LNCaP clone FGC (cell line): ENCODE measurements around the gene GALNT6.

ENCODE experiments used
- DNase-seq: peaks from one replicate; pipeline ENCODE4 v3.0.0-alpha.2; 2011; ENCODE audit warnings: low read depth
- H3K4me3 ChIP-seq: 2 replicates; pipeline ENCODE4 v1.5.1; 2011; ENCODE audit warnings: mild to moderate bottlenecking, low read depth, low read length, control low read depth
- TF ChIP-seq, protein P1 (sequence below): IDR thresholded peaks from 2 replicates; pipeline ENCODE4 v1.5.1; 2012; ENCODE audit warnings: mild to moderate bottlenecking; ENCODE audit not compliant: control insufficient read depth, insufficient read depth; ENCODE audit errors: extremely low read depth

GALNT6 gene

DNA sequence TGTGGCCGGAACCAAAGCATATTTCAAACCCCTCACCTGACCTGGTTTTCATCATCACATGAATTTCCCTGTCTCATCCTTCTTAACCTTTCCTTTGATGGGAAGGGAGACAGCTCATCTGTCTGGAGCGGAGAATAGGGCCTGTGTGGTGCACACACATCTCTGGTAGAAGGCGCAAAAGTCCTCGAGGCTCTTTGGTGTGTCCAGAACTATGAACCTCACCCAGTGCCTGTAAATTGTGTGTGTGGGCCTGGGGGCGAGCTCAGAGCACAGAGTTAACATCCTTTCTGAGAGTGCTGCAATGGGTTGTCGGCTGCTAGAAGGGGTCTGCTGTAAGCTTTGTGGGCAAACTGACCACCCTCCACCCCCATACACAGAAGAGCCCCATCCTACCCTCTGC is 749 bp downstream of the GALNT6 start:
- DNase-seq: no peak
- H3K4me3 ChIP-seq: no peak overlapping the region

DNA sequence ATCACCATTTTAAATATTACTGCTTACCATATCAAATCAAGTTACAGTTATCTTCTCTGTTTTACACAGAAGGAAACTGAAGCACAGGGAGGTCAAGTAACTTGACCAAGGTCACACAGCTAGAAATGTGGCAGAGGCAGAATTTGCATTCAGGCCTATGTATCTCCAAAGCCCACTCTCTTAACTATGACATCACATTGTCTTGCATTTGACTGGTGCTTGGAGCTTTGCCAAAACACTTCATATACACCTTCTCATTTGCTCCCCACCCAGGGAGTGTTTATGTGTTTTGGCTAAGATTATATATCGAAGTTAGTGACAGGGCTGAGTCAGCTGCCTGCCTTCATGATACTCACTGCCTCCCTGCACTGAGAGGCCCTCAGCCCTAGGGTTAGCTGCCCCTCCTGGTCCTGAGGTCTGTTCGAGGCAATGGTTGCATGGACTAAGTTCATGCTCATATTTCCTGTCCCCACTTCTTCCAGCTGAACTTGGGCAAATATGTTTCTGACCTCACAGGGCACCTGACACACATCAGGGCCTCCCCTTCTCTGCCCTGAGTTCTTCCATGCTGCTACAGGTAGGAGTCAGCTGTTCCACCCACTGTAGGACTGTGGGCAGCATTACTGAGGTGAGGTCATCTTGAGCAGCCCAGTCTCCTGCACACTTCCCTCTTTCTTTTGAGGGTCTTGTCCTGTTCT is 1.8 kb downstream of the GALNT6 start:
- DNase-seq: no peak
- no peak overlapping the region for H3K4me3 ChIP-seq

More for the DNA sequence above, 749 bp downstream of the GALNT6 start:
- TF ChIP-seq, protein P1, sequence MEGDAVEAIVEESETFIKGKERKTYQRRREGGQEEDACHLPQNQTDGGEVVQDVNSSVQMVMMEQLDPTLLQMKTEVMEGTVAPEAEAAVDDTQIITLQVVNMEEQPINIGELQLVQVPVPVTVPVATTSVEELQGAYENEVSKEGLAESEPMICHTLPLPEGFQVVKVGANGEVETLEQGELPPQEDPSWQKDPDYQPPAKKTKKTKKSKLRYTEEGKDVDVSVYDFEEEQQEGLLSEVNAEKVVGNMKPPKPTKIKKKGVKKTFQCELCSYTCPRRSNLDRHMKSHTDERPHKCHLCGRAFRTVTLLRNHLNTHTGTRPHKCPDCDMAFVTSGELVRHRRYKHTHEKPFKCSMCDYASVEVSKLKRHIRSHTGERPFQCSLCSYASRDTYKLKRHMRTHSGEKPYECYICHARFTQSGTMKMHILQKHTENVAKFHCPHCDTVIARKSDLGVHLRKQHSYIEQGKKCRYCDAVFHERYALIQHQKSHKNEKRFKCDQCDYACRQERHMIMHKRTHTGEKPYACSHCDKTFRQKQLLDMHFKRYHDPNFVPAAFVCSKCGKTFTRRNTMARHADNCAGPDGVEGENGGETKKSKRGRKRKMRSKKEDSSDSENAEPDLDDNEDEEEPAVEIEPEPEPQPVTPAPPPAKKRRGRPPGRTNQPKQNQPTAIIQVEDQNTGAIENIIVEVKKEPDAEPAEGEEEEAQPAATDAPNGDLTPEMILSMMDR: no peak

DNA sequence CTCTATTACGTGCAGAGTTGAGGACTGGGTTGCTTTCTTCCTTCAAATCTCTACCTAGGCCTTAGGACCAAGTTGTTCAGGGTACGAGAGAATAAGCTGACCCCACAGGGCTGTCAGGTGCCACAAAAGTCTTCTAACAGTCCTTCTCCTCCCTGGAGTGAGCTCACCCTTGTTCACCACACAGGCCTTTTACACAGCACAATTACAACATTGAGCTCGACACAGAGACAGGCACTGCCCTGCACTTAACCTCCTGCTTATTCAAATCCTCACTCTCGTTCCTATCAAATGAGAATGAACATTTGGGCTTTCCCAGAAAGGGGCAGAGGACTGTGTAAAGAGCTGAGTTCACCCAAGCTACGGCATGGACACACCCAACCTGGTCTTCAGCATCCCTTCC is 2.4 kb downstream of the GALNT6 start:
- DNase-seq: no peak
- TF ChIP-seq, protein P1: no peak
- H3K4me3 ChIP-seq: no peak overlapping the region

More for the DNA sequence above, 1.8 kb downstream of the GALNT6 start:
- TF ChIP-seq, protein P1: no peak

DNA sequence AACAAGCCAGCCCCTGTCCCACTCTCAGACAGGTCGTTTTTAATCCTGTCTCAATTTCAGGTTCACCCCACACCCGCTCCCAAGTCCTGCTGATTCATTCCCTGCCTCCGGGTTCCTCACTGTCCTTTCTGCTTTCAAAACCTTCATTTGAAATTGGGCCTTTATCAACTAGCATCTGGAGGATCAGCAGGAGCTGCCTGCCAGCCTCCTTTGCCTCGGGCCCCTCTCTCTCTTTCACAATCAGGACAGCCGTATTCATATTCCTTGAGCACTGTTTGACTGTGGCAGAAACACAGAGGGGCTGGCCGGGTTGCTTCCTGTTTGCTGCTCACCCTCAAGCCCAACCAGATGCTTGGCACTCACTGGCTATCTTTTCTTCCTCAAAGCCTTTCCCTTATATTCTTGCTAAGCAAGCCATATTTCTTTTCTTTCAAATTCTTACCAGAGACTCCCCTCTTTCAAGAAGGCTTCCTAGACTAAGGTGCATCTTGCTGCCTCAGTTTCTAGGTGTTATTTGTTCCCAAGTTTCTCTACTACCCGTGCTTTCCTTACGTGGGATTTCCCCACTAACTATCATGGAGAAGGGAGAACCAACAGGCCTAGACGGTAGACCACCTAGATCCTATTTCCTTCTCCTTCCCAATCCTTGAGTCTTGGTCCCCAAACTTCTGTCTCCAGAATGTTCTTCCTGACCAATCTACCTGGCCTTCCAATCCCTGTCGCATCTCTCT is 3.0 kb downstream of the GALNT6 start:
- no peak overlapping the region for H3K4me3 ChIP-seq
- no peak for DNase-seq
- TF ChIP-seq, protein P1: no peak

DNA sequence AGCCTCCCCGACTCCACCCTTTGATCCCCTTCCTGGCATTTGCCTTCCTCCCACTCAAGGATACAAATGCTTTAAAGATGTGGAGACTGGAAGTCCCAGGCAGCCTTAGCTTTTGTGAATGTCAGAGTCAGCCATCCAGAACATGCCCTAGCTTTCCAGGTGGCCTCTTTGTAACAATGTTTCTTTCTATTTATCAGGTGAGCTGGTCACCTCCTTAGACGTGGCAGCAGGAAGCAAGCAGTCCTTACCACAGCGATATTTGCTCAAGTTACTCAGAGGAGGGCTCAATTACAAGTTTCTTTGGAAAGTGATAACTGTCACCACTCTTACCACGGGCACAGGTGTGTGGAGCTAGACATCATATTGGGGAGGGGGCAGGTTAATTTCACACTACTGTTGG is 4.9 kb downstream of the GALNT6 start:
- TF ChIP-seq, protein P1: no peak

DNA sequence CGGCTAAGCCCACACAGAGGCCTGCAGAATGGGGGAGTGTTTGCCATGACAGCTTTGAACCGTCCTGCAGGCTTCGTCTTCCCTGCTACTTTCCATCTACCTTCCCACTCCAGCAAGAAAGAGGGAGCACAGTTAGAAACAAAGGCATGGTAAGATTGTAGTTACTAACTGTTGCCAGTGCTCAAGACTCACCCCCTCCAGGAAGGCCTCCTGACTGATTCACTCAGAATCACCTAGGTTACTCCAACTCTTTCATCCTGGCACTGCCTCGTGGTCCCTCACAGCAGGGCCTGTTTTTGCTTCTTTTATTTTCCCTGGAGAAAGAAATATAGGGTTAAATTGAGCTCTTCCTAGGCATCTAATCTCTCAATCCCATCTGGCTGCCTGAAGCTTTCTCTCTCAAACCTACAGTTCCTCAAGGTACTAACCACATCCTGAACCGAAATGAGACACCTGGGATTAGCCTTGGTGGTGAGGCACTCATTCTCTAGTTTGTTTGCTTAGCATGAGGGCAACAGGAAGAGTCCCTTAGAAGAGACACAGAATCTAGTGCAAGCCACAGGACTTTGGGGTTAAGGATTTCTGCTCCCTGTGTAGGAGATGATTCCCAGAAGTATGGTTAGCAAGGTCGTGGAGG is 7.8 kb downstream of the GALNT6 start:
- DNase-seq: no peak
- TF ChIP-seq, protein P1: no peak
- no peak overlapping the region for H3K4me3 ChIP-seq

More for the DNA sequence above, 4.9 kb downstream of the GALNT6 start:
- H3K4me3 ChIP-seq: no peak overlapping the region
- no peak for DNase-seq
